GM12891 (cell line): ENCODE measurements around the gene IL31. TPM values are rescaled to one million over a fixed set of nuclear protein-coding genes. Genes with fewer than 3 reads are reported as not detected.
A peak's percentile ranks its signal among the peaks of the same experiment; 100 is the strongest.

Source experiments
- DNase-seq: peaks from one replicate; pipeline ENCODE4 v3.0.0; 2011; ENCODE audit warnings: low spot score; ENCODE audit not compliant: insufficient read length
- FAIRE-seq: peaks from 2 replicates; lab custom pipeline; 2011; peaks lifted over from hg19 to GRCh38; lab: Jason Lieb, UNC
- PAX5 ChIP-seq: IDR thresholded peaks from 2 replicates; pipeline ENCODE4 v1.6.1; 2011; ENCODE audit warnings: low read length, moderate library complexity, mild to moderate bottlenecking; ENCODE audit not compliant: insufficient read depth, severe bottlenecking
- POLR2A ChIP-seq: IDR thresholded peaks from 2 replicates; pipeline ENCODE4 v1.6.1; 2011; ENCODE audit warnings: low read depth, low read length, control low read depth
- POLR2AphosphoS5 ChIP-seq: IDR thresholded peaks from 2 replicates; pipeline ENCODE4 v1.6.1; 2011; ENCODE audit warnings: low read depth, low read length, control low read depth
- POU2F2 ChIP-seq: IDR thresholded peaks from 2 replicates; pipeline ENCODE4 v1.6.1; 2011; ENCODE audit warnings: low read depth, mild to moderate bottlenecking, control low read depth, low read length, moderate library complexity
- SPI1 ChIP-seq: IDR thresholded peaks from 2 replicates; pipeline ENCODE4 v1.6.1; 2011; ENCODE audit warnings: low read depth, low read length, control low read depth
- TAF1 ChIP-seq: IDR thresholded peaks from 2 replicates; pipeline ENCODE4 v1.6.1; 2011; ENCODE audit warnings: low read depth, low read length, control low read depth
- polyA plus RNA-seq: library from polyadenylated mRNA; unstranded; fragments of >200 nt; gene quantifications from one replicate; pipeline ENCODE4 v1.2.1, GENCODE V29; 2012; ENCODE audit warnings: low read depth, missing spikeins, inconsistent platforms; ENCODE audit not compliant: missing spikeins

IL31 gene
- polyA plus RNA-seq, result not detected

GRCh38 chr12:122174155-122174845 lies at the start of gene IL31:
Gene IL31 (minus strand): TSS chr12:122174221. CDS start chr12:122174172, 49 bp downstream.
- DNase-seq, result no peak
- TF ChIP-seq SPI1, result no peak
- no peak for TF ChIP-seq PAX5
- TF ChIP-seq POLR2AphosphoS5, result no peak
- TF ChIP-seq TAF1, result no peak
- TF ChIP-seq POLR2A, result no peak
- no peak for TF ChIP-seq POU2F2

GRCh38 chr12:122216445-122216844 lies 42.4 kb upstream of the IL31 start:
- FAIRE-seq, result no peak
- no peak for DNase-seq
- no peak for TF ChIP-seq PAX5
- TF ChIP-seq POU2F2, result no peak
- TF ChIP-seq POLR2A, result no peak
- no peak for TF ChIP-seq SPI1
- no peak for TF ChIP-seq TAF1
- no peak for TF ChIP-seq POLR2AphosphoS5

More at GRCh38 chr12:122174155-122174845, at the start of gene IL31:
- no peak for FAIRE-seq

- TF ChIP-seq PAX5 (no peak), TAF1 (no peak), POLR2A (no peak), POU2F2 (no peak), SPI1 (no peak), POLR2AphosphoS5 (no peak)
- no peak for DNase-seq
- no peak for FAIRE-seq
Observed at GRCh38 chr12:122215771-122216170, 41.8 kb upstream of the IL31 start.

- no peak for DNase-seq
- FAIRE-seq, result no peak
- TF ChIP-seq SPI1, result no peak
- no peak for TF ChIP-seq POU2F2
- TF ChIP-seq POLR2AphosphoS5, result no peak
- no peak for TF ChIP-seq PAX5
- no peak for TF ChIP-seq TAF1
- TF ChIP-seq POLR2A, result no peak
Observed at GRCh38 chr12:122208073-122208820, 34.2 kb upstream of the IL31 start.

GRCh38 chr12:122207391-122207790 lies 33.4 kb upstream of the IL31 start:
- DNase-seq (no peak), FAIRE-seq (no peak)
- no peak for TF ChIP-seq POU2F2
- no peak for TF ChIP-seq SPI1
- TF ChIP-seq PAX5, result no peak
- TF ChIP-seq TAF1, result no peak
- TF ChIP-seq POLR2AphosphoS5, result no peak
- no peak for TF ChIP-seq POLR2A

- TF ChIP-seq POLR2A (no peak), TAF1 (no peak), POU2F2 (no peak), POLR2AphosphoS5 (no peak; the same call in 1 of the 2 replicates), PAX5 (no peak), SPI1 (no peak)
- no peak for FAIRE-seq
Observed at GRCh38 chr12:122206976-122207375, 33.0 kb upstream of the IL31 start.

GRCh38 chr12:122206111-122206881 lies 32.3 kb upstream of the IL31 start:
- FAIRE-seq, result no peak
- no peak for TF ChIP-seq PAX5
- no peak for TF ChIP-seq SPI1
- peak; percentile 40 for TF ChIP-seq POLR2AphosphoS5
- peak; percentile 17; the same call in 1 of the 2 replicates for TF ChIP-seq POLR2A
- no peak for DNase-seq

More at GRCh38 chr12:122206976-122207375, 33.0 kb upstream of the IL31 start:
- DNase-seq, result no peak

DNA sequence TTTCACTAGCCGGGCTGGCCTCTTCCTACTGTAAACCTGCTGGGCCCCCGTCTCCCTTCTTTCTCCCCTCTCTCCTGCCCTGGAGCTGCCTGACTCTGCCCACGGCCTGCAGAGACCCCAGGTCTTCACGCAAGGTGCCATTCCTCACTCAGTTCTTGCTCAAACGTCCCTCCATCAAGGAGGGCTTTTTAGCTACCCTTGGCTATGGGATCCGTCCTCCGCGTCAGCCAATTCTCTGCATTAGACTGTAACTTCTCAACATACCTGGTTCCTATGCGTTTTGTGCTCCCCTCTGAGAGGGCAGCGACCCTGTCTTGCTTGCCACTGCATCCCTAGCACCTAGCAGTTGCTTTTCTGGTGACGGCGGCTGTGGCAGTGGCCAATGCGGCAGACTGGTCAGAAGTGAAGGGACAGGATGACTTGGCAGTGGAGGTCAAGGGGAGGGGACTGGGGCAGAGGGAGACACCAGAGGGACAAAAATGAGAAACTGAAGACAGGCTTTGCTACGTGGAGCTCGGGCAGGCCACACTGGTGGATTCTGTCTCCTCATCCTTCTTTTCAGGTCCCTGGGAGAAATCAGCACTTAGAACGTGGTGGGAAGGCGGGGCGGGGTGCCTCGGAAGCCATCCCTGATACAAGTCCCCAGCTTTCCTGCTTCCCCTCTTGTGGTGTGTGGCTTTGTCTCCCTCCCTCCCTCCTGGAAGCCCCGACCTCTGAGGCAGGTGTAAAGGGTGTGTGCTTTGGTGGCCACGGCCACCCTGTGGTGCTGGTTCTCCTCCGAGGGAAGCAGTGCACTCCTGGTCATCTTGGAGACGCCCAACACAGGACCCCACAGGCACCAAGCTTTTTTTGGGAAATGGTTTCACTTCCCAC lies 31.3 kb upstream of the IL31 start:
- no peak for FAIRE-seq
- TF ChIP-seq POLR2AphosphoS5, result no peak; the same call in 1 of the 2 replicates
- no peak for DNase-seq
